NCI-H146 treated with DMSO at 0.1 percent for 48 hours (cell line): ENCODE data around the gene CIRBP.
"Not testable (repeated sequence)": the region's sequence is repeated elsewhere in the genome, so short reads cannot be mapped to it uniquely, and the experiment has no call there.

Experiments
- DNase-seq: peaks from one replicate; lab custom pipeline; 2025; ENCODE audit not compliant: unreplicated experiment; lab: John Stamatoyannopoulos, UW

The CIRBP gene

DNA sequence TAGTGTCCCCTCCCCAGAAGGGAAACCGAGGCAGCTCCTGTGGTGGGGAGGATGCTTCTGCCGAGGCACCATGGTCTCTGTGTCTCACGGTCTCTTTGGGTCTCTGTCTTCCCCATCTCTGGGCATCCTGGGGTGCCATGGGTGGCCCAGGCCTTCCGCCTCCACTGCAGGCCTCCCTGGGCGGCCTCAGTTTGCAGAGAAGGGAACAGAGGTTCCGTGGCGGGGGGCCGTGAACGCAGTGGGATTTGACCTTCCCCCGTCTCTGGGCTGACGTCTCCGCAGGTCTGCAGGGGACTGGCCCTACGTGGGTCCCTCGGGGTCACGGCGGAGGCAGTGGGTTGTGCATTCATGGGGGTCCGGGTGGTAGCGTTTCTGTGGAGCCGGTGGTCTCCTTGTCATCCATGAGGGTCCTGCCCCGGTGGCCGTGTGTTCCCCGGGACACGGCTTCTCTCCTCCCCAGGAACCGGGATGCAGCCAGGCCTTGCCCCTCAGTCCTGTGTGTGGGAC is 21.1 kb downstream of the CIRBP start:
- DNase-seq: no peak

DNA sequence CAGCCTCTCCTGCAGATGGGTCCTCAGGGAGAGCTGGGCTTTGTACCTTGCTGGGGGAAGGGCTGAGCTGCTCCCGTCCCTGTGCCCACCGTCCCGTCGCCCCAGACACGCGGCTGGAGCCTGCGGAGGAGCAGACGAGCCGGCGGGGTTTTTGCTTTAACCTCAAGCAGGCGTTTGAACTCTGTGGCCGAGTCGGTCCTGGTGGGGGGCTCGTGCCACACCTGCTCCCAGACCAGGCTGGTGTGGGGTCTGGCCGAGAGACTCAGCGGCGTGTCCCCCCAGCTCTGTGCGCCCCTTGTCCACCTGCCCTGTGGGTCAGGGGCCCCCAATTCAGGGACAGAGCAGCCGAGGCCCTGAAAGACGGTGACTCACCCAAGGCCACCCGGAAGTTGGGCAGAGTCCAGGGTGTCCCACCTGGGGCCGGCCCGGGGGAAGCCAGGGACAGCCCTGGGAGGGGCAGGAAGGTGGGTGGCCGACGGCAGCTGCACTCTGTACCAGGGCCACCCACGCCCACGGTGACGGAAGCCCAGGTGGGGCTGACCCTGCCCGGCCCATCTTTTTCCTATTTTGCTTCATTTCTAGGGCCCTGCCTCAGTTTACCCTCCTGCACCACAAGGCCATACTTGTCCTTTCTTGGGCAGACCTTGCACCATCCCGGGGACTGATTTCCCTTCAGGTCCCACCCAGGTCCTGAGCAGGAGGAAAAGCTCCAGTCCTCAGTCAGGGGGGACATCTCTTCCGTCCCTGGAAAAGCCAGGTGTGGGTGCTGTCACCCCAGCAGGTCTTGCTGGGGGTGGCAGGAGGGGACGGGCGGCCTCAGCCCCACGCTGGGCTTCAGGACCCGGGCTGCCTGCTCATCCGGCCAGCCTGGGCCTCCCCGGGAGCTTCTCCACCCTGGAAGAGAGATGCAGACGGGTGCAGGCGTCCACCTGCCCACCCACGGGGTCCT is 21.8 kb downstream of the CIRBP start:
- no peak for DNase-seq

DNA sequence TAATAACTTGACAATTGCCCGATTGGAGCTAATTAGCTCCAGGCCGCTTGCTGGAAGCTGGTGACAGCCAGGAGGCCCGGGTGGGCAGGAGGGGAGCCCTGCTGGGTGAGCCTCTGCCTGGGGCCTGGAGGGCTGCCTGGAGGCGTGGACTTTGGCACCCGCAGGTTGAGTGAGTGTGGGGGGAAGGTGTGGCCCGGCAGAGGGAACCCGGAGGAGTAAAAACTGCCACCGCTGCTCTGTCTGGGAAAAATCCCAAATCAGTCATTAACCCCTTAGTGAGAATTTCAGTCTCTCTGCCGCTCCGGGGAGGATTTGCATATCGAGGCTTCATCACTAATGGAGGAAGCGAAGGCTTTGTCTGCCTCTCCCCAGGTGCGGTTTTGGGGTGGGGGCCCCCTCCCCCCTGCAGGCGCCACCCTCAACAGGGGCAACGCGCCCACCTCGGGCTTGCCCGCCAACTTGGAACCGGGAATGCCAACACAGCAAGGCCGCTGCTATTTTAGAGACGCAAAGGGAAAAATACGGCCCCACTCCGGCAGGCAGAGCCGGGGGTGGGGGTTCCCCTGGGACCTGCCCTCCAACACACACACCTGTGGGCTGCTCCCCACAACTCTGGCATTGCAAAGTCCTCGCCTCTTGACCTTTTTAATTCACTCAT is 22.8 kb downstream of the CIRBP start:
- no peak for DNase-seq

DNA sequence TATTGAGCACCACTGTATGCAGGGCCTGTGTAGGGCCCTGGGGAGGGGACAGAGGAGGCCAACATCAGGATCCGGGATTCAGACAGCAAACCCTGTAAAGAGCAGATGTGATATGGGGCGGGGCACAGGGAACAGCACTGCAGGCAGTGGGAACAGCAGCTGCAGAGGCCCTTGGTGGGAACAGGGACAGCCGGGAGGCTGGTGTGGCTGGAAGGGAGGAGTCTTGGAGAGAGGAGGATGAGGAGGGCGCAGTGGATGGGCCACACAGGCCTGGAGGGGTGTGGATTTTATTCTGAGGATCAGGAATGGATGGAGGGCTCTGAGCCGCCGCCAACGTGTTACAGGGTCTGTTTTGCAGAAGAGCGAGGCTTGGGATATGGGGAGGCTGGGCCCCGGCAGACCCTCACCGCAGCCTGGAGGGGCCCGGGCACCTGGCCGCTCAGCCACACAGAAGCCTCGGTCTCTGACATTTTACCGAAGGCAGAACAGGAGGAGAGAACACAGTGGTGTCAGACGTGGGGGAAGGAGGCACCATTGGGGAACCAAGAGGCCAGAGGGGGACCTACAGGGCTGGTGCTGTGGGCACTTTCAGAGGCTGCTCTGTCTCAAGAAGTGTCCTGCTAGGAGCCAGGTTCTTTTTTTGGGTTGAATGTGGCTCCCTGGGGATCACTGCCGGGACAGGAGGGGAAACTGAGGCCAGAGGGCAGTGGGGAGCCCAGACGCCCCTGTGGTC is 23.5 kb downstream of the CIRBP start:
- no peak for DNase-seq

DNA sequence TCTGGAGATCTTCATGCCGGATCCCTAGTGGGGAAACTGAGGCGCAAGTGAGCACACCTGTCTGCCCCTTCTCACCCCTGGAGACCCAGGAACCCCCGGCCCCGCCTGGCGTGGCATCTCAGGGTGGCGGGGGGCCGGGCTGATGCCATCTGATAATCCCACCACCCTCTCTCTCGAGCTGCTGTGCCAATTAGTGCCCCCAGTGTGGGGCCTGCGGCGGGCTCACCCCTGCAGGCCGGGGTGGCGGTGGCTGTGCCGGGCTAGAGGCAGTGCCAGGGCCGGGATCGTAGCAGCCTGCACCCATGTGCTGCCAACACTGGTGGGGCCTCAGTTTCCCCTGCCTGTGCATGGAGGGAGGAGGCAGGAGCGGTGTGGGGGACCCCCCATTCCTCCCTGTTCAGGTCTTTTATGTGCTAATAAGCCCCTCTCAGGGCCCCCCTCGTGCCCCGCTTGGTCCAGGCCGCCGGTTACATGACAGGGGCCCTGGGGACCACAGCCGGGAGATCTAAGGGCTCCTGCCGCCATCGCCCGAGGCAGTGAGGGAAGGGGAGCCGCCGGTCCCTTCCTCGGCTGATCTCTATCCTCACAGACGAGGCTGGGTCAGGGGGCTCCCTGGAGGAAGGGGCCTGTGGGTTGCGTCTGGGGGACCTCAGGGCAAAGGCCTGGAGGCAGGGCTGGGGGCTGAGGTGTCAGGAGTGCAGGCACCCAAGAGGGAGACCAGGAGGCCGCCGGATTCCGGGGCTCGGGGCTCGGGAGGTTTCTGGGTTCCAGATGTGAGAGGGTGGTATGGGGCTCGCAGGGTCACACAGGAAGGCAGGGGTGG is 24.9 kb downstream of the CIRBP start:
- no peak for DNase-seq

DNA sequence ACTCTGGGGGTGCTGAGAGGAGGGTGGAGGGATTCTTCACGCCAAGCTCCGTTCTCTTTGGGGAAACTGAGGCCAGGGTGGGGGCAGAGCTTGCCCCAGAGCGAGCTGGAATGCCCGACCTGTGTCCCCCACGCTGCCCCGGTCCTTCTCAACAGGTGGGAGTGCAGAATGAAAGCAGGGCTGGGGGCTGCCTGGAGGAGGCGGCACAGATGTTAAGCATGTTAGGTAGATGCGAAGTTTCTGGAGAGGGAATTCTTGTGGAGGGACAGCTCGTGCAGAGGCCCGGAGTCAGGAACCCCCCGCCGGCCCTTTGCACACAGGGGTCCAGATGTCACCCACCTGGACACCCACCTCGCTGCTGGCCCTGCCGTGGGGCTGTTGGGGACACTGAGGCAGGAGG is 25.6 kb downstream of the CIRBP start:
- DNase-seq: no peak

DNA sequence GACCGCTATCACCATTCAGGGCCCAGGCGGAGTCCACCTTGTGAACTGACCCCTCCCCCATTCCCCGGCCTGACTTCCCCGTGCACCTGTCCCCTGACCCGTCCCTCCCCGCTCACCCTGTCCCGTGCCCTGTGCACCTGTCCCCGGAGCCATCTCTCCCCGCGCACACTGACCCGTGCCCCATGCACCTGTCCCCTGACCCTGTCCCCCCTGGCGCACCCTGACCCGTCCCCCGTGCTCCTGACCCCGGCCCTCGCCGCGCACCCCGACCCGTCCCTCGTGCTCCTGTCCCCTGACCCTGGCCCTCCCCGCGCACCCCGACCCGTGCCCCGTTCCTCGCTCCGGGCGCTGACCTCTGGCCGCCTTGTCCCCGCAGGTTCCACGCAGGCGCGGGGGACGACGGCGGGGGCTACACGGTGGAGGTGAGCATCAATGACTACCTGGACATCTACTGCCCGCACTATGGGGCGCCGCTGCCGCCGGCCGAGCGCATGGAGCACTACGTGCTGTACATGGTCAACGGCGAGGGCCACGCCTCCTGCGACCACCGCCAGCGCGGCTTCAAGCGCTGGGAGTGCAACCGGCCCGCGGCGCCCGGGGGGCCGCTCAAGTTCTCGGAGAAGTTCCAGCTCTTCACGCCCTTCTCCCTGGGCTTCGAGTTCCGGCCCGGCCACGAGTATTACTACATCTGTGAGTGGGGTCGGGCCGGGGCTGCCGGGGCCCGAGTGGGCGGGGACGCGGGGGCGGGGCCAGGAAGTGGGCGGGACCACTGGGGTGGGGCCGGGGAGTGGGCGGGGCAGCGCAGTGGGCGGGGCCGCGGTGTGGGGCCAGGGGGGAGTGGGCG is 26.3 kb downstream of the CIRBP start:
- DNase-seq: no peak

DNA sequence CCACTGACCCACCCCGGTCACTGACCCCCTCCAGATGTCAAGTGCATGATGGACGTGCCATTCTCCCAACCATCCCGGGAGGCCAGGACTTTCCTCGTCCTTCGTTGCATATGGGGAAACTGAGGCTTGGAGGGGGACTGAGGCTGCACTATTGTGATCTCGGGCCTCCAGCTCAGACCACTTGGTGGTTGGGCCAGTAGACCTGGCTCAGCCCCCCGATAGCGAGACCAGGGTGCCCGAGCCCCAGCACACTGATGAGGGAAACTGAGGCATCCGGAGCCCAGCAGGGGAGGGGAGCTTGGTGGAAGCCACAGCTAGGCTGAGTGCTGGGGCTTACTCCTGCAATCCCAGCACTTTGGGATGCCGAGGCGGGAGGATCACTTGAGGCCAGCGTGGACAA is 26.9 kb downstream of the CIRBP start:
- no peak for DNase-seq

DNA sequence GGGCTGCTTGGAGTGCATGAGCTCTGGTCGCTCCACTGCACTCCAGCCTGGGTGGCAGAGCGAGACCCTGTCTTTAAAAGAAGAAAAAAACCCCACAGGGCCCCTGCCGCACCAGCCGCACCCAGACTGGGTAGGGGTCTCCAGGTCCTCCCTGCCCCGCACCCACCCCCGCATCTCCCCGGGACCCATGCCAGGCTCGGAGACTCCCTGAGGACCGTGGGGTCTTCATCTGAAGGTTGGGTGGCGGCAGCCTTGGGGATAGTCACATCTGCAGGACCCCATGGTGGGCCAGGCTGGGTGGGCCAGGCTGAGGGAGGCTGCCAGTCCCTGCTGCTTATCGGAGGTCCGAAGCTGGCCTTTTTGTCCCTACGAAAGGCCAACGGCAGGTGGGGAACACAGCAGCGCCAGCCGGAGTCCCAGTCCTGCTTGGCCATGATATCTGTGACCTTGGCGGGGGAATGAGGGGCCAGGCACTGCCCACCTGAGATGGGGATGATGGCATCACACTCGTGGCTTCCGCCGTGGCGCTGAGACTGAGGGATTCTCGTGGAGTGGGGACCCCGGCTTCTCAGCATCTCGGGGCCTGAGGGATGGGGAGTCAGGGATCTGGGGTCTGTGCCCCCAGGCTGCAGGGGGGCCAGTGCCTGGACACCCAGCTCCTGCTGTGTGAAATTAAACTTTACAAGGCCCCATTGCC is 27.6 kb downstream of the CIRBP start:
- DNase-seq: no peak

DNA sequence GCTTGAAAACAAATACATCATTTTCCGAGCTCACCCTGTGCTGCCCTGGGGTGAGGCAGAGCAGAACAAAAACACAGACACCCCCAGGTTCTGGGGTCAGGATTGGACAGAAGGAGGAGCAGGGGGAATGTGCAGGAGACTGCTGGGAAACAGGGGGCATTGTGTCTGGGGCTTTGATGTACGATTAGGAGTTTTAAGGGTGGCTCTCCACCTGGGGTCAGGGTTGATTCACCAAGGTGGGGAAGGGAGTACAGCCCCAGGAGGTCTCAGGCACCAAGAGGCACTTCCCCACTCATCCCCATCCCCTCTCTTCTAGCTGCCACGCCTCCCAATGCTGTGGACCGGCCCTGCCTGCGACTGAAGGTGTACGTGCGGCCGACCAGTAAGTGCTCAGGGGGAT is 29.1 kb downstream of the CIRBP start:
- no peak for DNase-seq

DNA sequence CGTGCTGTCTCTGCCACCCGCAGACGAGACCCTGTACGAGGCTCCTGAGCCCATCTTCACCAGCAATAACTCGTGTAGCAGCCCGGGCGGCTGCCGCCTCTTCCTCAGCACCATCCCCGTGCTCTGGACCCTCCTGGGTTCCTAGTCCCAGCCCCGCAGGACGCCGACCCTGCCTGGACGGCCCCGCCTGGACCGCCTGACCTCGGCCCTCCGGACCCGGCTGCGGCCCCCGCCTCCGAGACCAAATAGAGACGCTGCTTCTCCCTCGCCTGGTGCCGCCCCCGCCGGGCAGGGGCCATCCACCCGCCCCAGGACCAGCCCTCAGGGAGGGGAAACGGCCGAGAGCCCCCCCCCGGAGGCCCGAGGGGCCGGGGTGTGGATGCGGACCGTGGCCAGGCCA is 30.7 kb downstream of the CIRBP start:
- DNase-seq: no peak

DNA sequence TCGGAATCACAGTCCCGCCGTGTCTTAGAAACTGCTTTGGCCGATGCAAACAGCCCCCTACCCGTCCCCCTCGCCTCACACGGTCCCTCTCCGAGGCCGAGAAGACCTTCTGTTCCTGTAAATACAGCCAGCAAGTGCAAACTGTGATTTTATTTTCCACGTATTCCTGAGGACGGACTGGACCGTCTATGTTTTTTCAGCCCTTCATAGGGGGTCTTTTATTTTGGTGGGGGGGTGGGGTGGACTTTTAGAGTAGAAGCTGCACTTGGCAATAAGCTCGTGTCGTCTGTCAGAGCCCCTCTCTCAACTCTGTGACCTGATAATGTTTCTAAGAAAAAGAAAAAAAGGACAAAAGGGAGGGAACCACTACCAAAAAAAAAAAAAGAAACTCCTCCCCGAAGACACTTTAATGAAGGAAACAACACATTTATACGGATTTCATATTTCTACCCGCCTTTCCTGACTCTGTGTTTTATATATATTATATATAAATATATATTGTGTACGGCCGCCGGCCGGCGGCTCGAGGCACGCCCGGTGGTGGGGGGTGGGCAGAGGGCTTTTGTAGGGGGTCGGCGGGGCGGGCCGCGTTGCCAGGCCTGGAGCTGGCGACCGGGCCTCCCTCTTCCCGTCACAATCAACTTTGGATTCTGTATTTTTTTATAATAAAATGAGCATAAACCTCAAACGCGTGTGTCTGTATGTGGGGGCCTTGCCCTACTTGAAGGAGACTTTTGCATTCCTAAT is 31.8 kb downstream of the CIRBP start:
- DNase-seq: no peak

DNA sequence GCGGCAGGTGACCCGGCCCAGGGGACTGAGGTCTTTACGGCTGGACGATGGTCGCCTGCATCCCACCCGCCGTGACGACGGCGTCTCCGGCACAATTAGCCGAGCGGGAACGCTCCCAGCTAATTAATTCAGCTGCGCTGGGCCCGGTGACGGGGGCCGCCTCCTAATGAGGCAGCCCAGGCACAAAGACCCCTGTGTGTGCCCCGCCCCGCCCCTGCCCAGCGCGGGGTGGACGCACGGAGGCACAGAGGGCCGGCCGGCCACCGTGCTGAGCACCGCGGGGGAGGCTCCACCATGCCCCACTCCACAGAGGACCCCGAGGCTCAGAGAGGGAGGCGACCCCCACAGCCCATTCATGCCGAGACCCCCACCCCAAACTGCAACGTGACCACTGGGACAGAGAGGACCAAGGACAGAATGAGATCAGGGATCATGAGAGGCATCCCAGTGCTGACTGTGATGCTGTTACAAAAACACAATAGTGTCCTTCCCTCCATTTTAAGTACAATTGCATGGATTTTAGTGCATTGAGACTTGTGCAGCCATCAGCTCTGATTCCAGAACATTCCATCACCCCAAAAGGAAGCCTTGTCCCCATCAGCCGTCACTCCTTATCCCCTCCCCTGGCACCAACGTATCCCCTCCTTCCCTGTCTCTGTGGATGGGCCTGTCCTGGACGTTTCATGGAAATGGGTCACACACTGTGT is 33.6 kb downstream of the CIRBP start:
- no peak for DNase-seq

DNA sequence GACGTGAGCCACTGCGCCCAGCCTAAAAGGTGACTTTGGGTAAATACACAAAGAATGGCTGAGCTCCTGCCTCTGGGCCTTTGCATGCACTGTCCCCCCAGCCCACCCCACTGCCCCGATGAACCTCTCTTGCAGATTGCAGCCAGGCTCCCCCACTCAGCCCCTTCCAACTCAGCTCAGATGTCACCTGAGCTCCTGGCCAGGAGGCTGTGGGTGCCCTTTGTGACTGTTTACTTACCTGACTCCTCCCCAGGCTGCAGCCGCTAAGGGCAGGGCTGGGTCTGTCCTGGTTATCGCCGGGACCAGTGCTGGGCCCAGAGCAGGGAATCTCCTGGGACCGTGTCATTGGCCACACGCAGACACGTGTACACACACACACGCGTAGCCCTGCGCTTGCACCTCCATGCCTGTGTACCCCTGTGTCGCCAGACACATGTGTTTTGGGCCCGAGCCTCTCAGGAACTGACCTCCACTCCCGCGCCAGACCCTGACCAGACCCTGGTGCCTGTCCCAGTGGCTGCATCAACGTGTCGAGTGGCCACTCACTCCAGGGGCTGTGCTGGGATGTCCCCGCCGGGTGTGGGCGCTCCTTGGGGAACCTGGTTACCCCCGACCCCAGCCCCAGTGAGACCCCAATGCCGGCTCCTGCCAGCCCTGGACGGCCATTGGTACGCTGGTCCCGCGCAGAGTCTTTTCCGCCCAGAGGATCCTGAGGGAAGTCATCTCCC is 35.2 kb downstream of the CIRBP start:
- no peak for DNase-seq

DNA sequence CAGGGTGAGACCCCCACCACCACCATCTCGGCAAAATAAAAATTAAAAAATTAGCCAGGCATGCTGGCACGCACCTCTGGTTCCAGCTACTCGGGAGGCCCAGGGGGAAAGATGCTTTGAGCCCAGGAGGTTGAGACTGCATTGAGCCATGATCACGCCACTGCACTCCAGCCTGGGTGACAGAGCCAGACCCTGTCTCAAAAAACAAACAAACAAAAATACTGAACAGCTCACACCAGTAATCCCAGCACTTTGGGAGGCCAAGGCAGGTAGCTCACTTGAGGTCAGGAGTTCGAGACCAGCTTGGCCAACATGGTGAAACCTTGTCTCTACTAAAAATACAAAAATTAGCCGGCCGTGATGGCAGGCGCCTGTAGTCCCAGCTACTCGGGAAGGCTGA is 36.2 kb downstream of the CIRBP start:
- not testable (repeated sequence) for DNase-seq

DNA sequence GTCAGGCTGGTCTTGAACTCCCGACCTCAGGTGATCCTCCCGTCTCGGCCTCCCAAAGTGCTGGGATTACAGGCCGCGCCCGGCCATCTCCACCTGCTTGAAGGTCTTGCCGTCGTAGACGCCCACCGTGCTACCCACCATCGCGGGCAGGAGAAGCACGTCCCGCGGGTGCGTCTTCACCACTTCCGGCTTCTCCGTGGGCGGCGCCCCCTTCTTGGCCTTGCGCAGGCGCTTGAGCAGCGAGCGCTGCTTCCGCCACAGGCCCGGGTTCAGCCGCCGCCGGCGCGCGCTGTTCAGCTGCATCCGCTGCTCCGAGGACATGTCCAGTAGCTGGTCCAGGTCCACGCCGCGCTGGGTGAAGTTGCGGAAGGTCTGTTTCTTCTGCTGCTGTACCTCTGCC is 38.2 kb downstream of the CIRBP start:
- no peak for DNase-seq

DNA sequence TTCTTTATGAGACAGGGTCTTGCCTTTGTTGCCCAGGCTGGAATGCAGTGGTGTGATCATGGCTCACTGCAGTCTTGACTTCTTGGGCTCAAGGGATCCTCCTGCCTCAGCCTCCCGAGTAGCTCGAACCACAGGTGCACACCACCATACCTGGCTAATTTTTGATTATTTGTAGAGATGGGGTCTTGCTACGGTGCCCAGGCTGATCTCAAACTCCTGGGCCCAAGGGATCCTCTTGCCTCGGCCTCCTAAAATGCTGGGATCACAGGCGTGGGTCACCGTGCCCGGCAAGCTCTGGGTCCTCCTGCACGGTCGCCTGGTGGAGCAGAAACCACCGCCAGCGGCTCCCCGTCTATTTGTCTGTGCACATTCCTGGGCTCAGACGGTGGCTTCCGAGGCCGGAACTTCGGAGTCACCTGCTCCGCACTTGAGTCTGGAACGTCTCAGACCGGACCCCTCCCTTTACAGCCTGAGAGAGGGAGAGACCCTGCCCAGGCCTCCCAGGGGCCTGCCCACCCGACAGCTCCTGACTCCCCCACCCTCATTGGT is 38.7 kb downstream of the CIRBP start:
- DNase-seq: no peak
